Measurements from ENCODE around the gene LRG1. TPM values are rescaled to one million over a fixed set of nuclear protein-coding genes. Genes with fewer than 3 reads are reported as not detected.

LRG1 gene
- total and polyA plus RNA-seq, 2 of the 13 experiments (the other 11 are each of a cell fraction or from before 2014, with no cell fraction given): 12.0 to 39.3 TPM

- TF ChIP-seq, protein P1, sequence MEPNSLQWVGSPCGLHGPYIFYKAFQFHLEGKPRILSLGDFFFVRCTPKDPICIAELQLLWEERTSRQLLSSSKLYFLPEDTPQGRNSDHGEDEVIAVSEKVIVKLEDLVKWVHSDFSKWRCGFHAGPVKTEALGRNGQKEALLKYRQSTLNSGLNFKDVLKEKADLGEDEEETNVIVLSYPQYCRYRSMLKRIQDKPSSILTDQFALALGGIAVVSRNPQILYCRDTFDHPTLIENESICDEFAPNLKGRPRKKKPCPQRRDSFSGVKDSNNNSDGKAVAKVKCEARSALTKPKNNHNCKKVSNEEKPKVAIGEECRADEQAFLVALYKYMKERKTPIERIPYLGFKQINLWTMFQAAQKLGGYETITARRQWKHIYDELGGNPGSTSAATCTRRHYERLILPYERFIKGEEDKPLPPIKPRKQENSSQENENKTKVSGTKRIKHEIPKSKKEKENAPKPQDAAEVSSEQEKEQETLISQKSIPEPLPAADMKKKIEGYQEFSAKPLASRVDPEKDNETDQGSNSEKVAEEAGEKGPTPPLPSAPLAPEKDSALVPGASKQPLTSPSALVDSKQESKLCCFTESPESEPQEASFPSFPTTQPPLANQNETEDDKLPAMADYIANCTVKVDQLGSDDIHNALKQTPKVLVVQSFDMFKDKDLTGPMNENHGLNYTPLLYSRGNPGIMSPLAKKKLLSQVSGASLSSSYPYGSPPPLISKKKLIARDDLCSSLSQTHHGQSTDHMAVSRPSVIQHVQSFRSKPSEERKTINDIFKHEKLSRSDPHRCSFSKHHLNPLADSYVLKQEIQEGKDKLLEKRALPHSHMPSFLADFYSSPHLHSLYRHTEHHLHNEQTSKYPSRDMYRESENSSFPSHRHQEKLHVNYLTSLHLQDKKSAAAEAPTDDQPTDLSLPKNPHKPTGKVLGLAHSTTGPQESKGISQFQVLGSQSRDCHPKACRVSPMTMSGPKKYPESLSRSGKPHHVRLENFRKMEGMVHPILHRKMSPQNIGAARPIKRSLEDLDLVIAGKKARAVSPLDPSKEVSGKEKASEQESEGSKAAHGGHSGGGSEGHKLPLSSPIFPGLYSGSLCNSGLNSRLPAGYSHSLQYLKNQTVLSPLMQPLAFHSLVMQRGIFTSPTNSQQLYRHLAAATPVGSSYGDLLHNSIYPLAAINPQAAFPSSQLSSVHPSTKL (CRISPR knock-in tag; IDR thresholded peaks at IDR 0.05): peak; percentile 28; the same call in 1 of the 2 replicates
- TF ChIP-seq, protein P2, sequence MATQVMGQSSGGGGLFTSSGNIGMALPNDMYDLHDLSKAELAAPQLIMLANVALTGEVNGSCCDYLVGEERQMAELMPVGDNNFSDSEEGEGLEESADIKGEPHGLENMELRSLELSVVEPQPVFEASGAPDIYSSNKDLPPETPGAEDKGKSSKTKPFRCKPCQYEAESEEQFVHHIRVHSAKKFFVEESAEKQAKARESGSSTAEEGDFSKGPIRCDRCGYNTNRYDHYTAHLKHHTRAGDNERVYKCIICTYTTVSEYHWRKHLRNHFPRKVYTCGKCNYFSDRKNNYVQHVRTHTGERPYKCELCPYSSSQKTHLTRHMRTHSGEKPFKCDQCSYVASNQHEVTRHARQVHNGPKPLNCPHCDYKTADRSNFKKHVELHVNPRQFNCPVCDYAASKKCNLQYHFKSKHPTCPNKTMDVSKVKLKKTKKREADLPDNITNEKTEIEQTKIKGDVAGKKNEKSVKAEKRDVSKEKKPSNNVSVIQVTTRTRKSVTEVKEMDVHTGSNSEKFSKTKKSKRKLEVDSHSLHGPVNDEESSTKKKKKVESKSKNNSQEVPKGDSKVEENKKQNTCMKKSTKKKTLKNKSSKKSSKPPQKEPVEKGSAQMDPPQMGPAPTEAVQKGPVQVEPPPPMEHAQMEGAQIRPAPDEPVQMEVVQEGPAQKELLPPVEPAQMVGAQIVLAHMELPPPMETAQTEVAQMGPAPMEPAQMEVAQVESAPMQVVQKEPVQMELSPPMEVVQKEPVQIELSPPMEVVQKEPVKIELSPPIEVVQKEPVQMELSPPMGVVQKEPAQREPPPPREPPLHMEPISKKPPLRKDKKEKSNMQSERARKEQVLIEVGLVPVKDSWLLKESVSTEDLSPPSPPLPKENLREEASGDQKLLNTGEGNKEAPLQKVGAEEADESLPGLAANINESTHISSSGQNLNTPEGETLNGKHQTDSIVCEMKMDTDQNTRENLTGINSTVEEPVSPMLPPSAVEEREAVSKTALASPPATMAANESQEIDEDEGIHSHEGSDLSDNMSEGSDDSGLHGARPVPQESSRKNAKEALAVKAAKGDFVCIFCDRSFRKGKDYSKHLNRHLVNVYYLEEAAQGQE (IDR thresholded peaks at IDR 0.05; ENCODE audit: borderline replicate concordance in 1 of 2, low read depth in 1 of 2, low read length in 2 of 2): no peak
- 0 out of 2 replicates have a peak, but pooled peaks have one; percentile 10 for TF ChIP-seq REL (CRISPR knock-in tag; conservative IDR thresholded peaks at IDR 0.05)
- TF ChIP-seq ARNT2 (CRISPR knock-in tag; IDR thresholded peaks at IDR 0.05; ENCODE audit: low read depth): no peak; the same call in 1 of the 2 replicates
- peak; percentile 58; the same call in 1 of the 2 replicates for TF ChIP-seq PITX1 (CRISPR knock-in tag; IDR thresholded peaks at IDR 0.05)
- peak in 1 of 2 experiments; percentile 12; a peak in 1 of 4 replicates for TF ChIP-seq KLF16 (CRISPR knock-in tag; IDR thresholded peaks at IDR 0.05)
- TF ChIP-seq ZNF550 (CRISPR knock-in tag; IDR thresholded peaks at IDR 0.05; ENCODE audit: borderline replicate concordance): 0 out of 2 replicates have a peak, but pooled peaks have one; percentile 40
- TF ChIP-seq ATF2 (CRISPR knock-in tag; IDR thresholded peaks at IDR 0.05): 0 out of 2 replicates have a peak, but pooled peaks have one; percentile 22
- peak; percentile 62 for TF ChIP-seq MXD3 (CRISPR knock-in tag; IDR thresholded peaks at IDR 0.05)
- peak; percentile 58; the same call in 1 of the 2 replicates for TF ChIP-seq TAF1 (CRISPR knock-in tag; IDR thresholded peaks at IDR 0.05)
- peak; percentile 43; the same call in 1 of the 2 replicates for TF ChIP-seq SP5 (CRISPR knock-in tag; IDR thresholded peaks at IDR 0.05; ENCODE audit: borderline replicate concordance, low read depth)
- TF ChIP-seq NCOR1 (IDR thresholded peaks at IDR 0.05; ENCODE audit: borderline replicate concordance, low read length): no peak
- TF ChIP-seq GZF1 (CRISPR knock-in tag; IDR thresholded peaks at IDR 0.05): peak; percentile 41; the same call in 1 of the 2 replicates
- TF ChIP-seq GTF3A (CRISPR knock-in tag; conservative IDR thresholded peaks at IDR 0.05): no peak
- peak; percentile 60 for TF ChIP-seq TEAD3 (CRISPR knock-in tag; optimal IDR thresholded peaks at IDR 0.05; ENCODE audit: borderline replicate concordance)
- TF ChIP-seq TFDP2 (CRISPR knock-in tag; IDR thresholded peaks at IDR 0.05): peak; percentile 91
- TF ChIP-seq ZNF20 (CRISPR knock-in tag; IDR thresholded peaks at IDR 0.05): no peak
Measured at GRCh38 chr19:4582980-4583842, 43.4 kb upstream of the LRG1 start (continued).
